ENCODE data around the gene TBX1.

TBX1 gene

GRCh38 chr22:19772673-19773469 is 12.3 kb downstream of the TBX1 start:
- H3K27me3 ChIP-seq (ENCODE audit: control insufficient read depth, insufficient read depth, low read length), result no peaks in the 10 kb centered on the region
- H3K4me3 ChIP-seq (ENCODE audit: low read depth, low read length), result no peak overlapping the region

GRCh38 chr22:19773470-19774040 is 13.0 kb downstream of the TBX1 start:
- no peak overlapping the region for H3K9ac ChIP-seq
- no peak for TF ChIP-seq CTCF (IDR thresholded peaks at IDR 0.05)
- H3K9me3 ChIP-seq (ENCODE audit: control insufficient read depth, low read length), result no peaks in the 10 kb centered on the region
- no peak overlapping the region for H3K4me3 ChIP-seq (ENCODE audit: low read depth, low read length)
- no peaks in the 10 kb centered on the region for H3K79me2 ChIP-seq
- H3K4me2 ChIP-seq (ENCODE audit: low read length), result no peak overlapping the region
- no peak overlapping the region for H3K27ac ChIP-seq
- no peak overlapping the region for H2AFZ ChIP-seq
- no peaks in the 10 kb centered on the region for H3K27me3 ChIP-seq (ENCODE audit: control insufficient read depth, insufficient read depth, low read length)
- no peaks in the 10 kb centered on the region for H3K4me1 ChIP-seq
- no peaks in the 10 kb centered on the region for H3K36me3 ChIP-seq (ENCODE audit: control insufficient read depth, insufficient read depth, low read length)

More at GRCh38 chr22:19772673-19773469, 12.3 kb downstream of the TBX1 start:
- no peak overlapping the region for H3K9ac ChIP-seq
- no peaks in the 10 kb centered on the region for H3K9me3 ChIP-seq (ENCODE audit: control insufficient read depth, low read length)
- no peaks in the 10 kb centered on the region for H3K79me2 ChIP-seq
- H3K27ac ChIP-seq, result no peak overlapping the region
- no peaks in the 10 kb centered on the region for H3K4me1 ChIP-seq
- no peaks in the 10 kb centered on the region for H3K36me3 ChIP-seq (ENCODE audit: control insufficient read depth, insufficient read depth, low read length)
- no peak overlapping the region for H2AFZ ChIP-seq
- no peak overlapping the region for H3K4me2 ChIP-seq (ENCODE audit: low read length)
- TF ChIP-seq CTCF (IDR thresholded peaks at IDR 0.05), result no peak

GRCh38 chr22:19774628-19775027 is 14.1 kb downstream of the TBX1 start:
- H3K4me1 ChIP-seq, result no peaks in the 10 kb centered on the region
- H3K4me2 ChIP-seq (ENCODE audit: low read length), result no peak overlapping the region
- no peaks in the 10 kb centered on the region for H3K79me2 ChIP-seq
- no peak overlapping the region for H3K4me3 ChIP-seq (ENCODE audit: low read depth, low read length)
- H2AFZ ChIP-seq, result no peak overlapping the region
- no peaks in the 10 kb centered on the region for H3K36me3 ChIP-seq (ENCODE audit: control insufficient read depth, insufficient read depth, low read length)
- H3K27me3 ChIP-seq (ENCODE audit: control insufficient read depth, insufficient read depth, low read length), result no peaks in the 10 kb centered on the region
- H3K27ac ChIP-seq, result no peak overlapping the region
- no peak for TF ChIP-seq CTCF (IDR thresholded peaks at IDR 0.05)
- no peaks in the 10 kb centered on the region for H3K9me3 ChIP-seq (ENCODE audit: control insufficient read depth, low read length)
- no peak overlapping the region for H3K9ac ChIP-seq

GRCh38 chr22:19775496-19776325 is 15.1 kb downstream of the TBX1 start:
- Histone ChIP-seq H2AFZ (no peak overlapping the region), H3K4me2 (ENCODE audit: low read length) (no peak overlapping the region), H3K9ac (no peak overlapping the region), H3K9me3 (ENCODE audit: control insufficient read depth, low read length) (no peaks in the 10 kb centered on the region), H3K27me3 (ENCODE audit: control insufficient read depth, insufficient read depth, low read length) (no peaks in the 10 kb centered on the region), H3K27ac (no peak overlapping the region), H3K36me3 (ENCODE audit: control insufficient read depth, insufficient read depth, low read length) (no peaks in the 10 kb centered on the region), H3K79me2 (no peaks in the 10 kb centered on the region), H3K4me3 (ENCODE audit: low read depth, low read length) (no peak overlapping the region), H3K4me1 (no peaks in the 10 kb centered on the region)
- TF ChIP-seq CTCF (IDR thresholded peaks at IDR 0.05), result no peak

Measured in parathyroid adenoma (tissue), 2 donors.